HEK293 (cell line): ENCODE results near the gene CSRNP2.
A peak's percentile ranks its signal among the peaks of the same experiment; 100 is the strongest.

Source experiments
- CTCF ChIA-PET: fragments of 350-600 bp; formaldehyde crosslinking; extraction: SDS; loops from one replicate; lab custom pipeline; 2021; ENCODE audit warnings: antibody characterized with exemption; lab: Yijun Ruan, JAX
- POLR2A ChIA-PET: fragments of 300-600 bp; formaldehyde crosslinking; extraction: SDS; loops from one replicate; lab custom pipeline; 2020; ENCODE audit warnings: antibody characterized with exemption, inconsistent platforms; lab: Yijun Ruan, JAX
- H3K27ac ChIP-seq: fragments of 200-500 bp; sonication (Bioruptor generic); 2 replicates; pipeline ENCODE4 v1.5.1; 2014; ENCODE audit warnings: low read depth, low read length, control low read depth, inconsistent platforms; ENCODE audit errors: extremely low read depth
- H3K36me3 ChIP-seq, 2 experiments: fragments of 200-500 bp in 1 of 2; sonication (Bioruptor generic) in 1 of 2; 1 replicate in 1 of 2; 2 replicates in 1 of 2; pipeline ENCODE4 v1.5.1; 2014 to 2017; ENCODE audit warnings: inconsistent platforms in 2 of 2, low read length in 2 of 2; ENCODE audit not compliant: control insufficient read depth in 2 of 2, insufficient read depth in 1 of 2
- H3K4me1 ChIP-seq: fragments of 200-500 bp; sonication (Bioruptor generic); 2 replicates; pipeline ENCODE4 v1.5.1; 2014; ENCODE audit warnings: mild to moderate bottlenecking, low read length, inconsistent platforms; ENCODE audit not compliant: control insufficient read depth, insufficient read depth
- H3K4me3 ChIP-seq: 2 replicates; pipeline ENCODE4 v1.5.1; 2011; ENCODE audit warnings: low read depth, mild to moderate bottlenecking, control low read depth, low read length, moderate library complexity
- H3K9me3 ChIP-seq: fragments of 200-500 bp; sonication (Bioruptor generic); 2 replicates; pipeline ENCODE4 v1.5.1; 2014; ENCODE audit warnings: low read depth, low read length, inconsistent platforms; ENCODE audit not compliant: control insufficient read depth, insufficient read depth
- HIC1 ChIP-seq: fragments of 450-650 bp; formaldehyde crosslinking; IDR thresholded peaks from 2 replicates; pipeline ENCODE4 v1.5.1; 2016; ENCODE audit warnings: missing biosample characterization, missing genetic modification characterization
- MZF1 ChIP-seq: fragments of 450-650 bp; formaldehyde crosslinking; IDR thresholded peaks from 2 replicates; pipeline ENCODE4 v1.5.1; 2017; ENCODE audit warnings: missing biosample characterization, missing genetic modification characterization, borderline replicate concordance
- PBX3 ChIP-seq: sonication (generic); formaldehyde crosslinking; IDR thresholded peaks from 2 replicates; pipeline ENCODE4 v1.8.1; 2022; ENCODE audit warnings: mild to moderate bottlenecking, moderate library complexity, missing genetic modification reagents
- PRDM4 ChIP-seq: fragments of 450-650 bp; formaldehyde crosslinking; IDR thresholded peaks from 2 replicates; pipeline ENCODE4 v1.5.1; 2017; ENCODE audit warnings: missing biosample characterization, missing genetic modification characterization
- SALL2 ChIP-seq: fragments of 450-650 bp; formaldehyde crosslinking; IDR thresholded peaks from 2 replicates; pipeline ENCODE4 v1.5.0; 2017; ENCODE audit warnings: missing biosample characterization, mild to moderate bottlenecking, missing genetic modification characterization, borderline replicate concordance
- ZBTB10 ChIP-seq: fragments of 450-650 bp; formaldehyde crosslinking; IDR thresholded peaks from 2 replicates; pipeline ENCODE4 v1.5.1; 2016; ENCODE audit warnings: missing biosample characterization, missing genetic modification characterization
- ZBTB8A ChIP-seq: fragments of 450-650 bp; formaldehyde crosslinking; IDR thresholded peaks from 2 replicates; pipeline ENCODE4 v1.5.1; 2016; ENCODE audit warnings: missing biosample characterization, missing genetic modification characterization
- ZFP3 ChIP-seq: fragments of 450-650 bp; formaldehyde crosslinking; IDR thresholded peaks from 2 replicates; pipeline ENCODE4 v1.5.1; 2016; ENCODE audit warnings: low read depth, missing biosample characterization, missing genetic modification characterization
- ZFP37 ChIP-seq: fragments of 450-650 bp; formaldehyde crosslinking; IDR thresholded peaks from 2 replicates; pipeline ENCODE4 v1.5.1; 2016; ENCODE audit warnings: missing biosample characterization, missing genetic modification characterization
- ZFP41 ChIP-seq: fragments of 450-650 bp; formaldehyde crosslinking; IDR thresholded peaks from 2 replicates; pipeline ENCODE4 v1.5.1; 2016; ENCODE audit warnings: missing biosample characterization, missing genetic modification characterization, borderline replicate concordance
- ZNF148 ChIP-seq: fragments of 450-650 bp; formaldehyde crosslinking; IDR thresholded peaks from 2 replicates; pipeline ENCODE4 v1.5.0; 2017; ENCODE audit warnings: missing biosample characterization, missing genetic modification characterization, borderline replicate concordance
- ZNF169 ChIP-seq: fragments of 450-650 bp; formaldehyde crosslinking; IDR thresholded peaks from 2 replicates; pipeline ENCODE4 v1.5.1; 2016; ENCODE audit warnings: missing biosample characterization, missing genetic modification characterization
- ZNF239 ChIP-seq: fragments of 450-650 bp; formaldehyde crosslinking; IDR thresholded peaks from 2 replicates; pipeline ENCODE4 v1.5.1; 2016; ENCODE audit warnings: missing biosample characterization, missing genetic modification characterization
- ZNF248 ChIP-seq: fragments of 450-650 bp; formaldehyde crosslinking; IDR thresholded peaks from 2 replicates; pipeline ENCODE4 v1.5.1; 2017; ENCODE audit warnings: missing biosample characterization, missing genetic modification characterization
- ZNF26 ChIP-seq: fragments of 450-650 bp; formaldehyde crosslinking; IDR thresholded peaks from 2 replicates; pipeline ENCODE4 v1.5.1; 2016; ENCODE audit warnings: missing biosample characterization, missing genetic modification characterization
- ZNF302 ChIP-seq: fragments of 450-650 bp; formaldehyde crosslinking; IDR thresholded peaks from 2 replicates; pipeline ENCODE4 v1.5.1; 2016; ENCODE audit warnings: missing biosample characterization, missing genetic modification characterization, low read depth
- ZNF311 ChIP-seq: fragments of 450-650 bp; formaldehyde crosslinking; IDR thresholded peaks from 2 replicates; pipeline ENCODE4 v1.5.1; 2017; ENCODE audit warnings: missing biosample characterization, missing genetic modification characterization, borderline replicate concordance
- ZNF48 ChIP-seq: fragments of 450-650 bp; formaldehyde crosslinking; IDR thresholded peaks from 2 replicates; pipeline ENCODE4 v1.5.1; 2016; ENCODE audit warnings: missing biosample characterization, missing genetic modification characterization
- ZNF501 ChIP-seq: fragments of 450-650 bp; formaldehyde crosslinking; IDR thresholded peaks from 2 replicates; pipeline ENCODE4 v1.5.1; 2016; ENCODE audit warnings: missing biosample characterization, missing genetic modification characterization
- ZNF529 ChIP-seq: fragments of 450-650 bp; formaldehyde crosslinking; IDR thresholded peaks from 2 replicates; pipeline ENCODE4 v1.5.1; 2017; ENCODE audit warnings: missing genetic modification characterization, missing biosample characterization; ENCODE audit not compliant: insufficient replicate concordance
- ZNF560 ChIP-seq: fragments of 450-650 bp; formaldehyde crosslinking; IDR thresholded peaks from 2 replicates; pipeline ENCODE4 v1.5.1; 2017; ENCODE audit warnings: missing biosample characterization, missing genetic modification characterization, borderline replicate concordance
- ZNF585B ChIP-seq: fragments of 450-650 bp; formaldehyde crosslinking; IDR thresholded peaks from 2 replicates; pipeline ENCODE4 v1.5.1; 2016; ENCODE audit warnings: missing biosample characterization, missing genetic modification characterization
- ZNF624 ChIP-seq: fragments of 450-650 bp; formaldehyde crosslinking; IDR thresholded peaks from 2 replicates; pipeline ENCODE4 v1.5.1; 2017; ENCODE audit warnings: missing biosample characterization, missing genetic modification characterization

Gene CSRNP2

GRCh38 chr12:51055060-51055459 is 28.3 kb downstream of the CSRNP2 start:
- Histone ChIP-seq H3K9me3 (no peaks in the 10 kb centered on the region), H3K36me3 (peaks cover 48 to 77% of the 10 kb centered on the region in 2 experiments), H3K27ac (no peak overlapping the region), H3K4me3 (no peak overlapping the region), H3K4me1 (no peaks in the 10 kb centered on the region)
- POLR2A ChIA-PET = no interaction called here
- CTCF ChIA-PET = no interaction called here
- TF ChIP-seq ZNF239 = no peak
- TF ChIP-seq ZFP41 (tag by site-specific recombination) = no peak
- no peak for TF ChIP-seq ZNF501 (tag by site-specific recombination)
- TF ChIP-seq ZNF148 = no peak
- no peak for TF ChIP-seq ZNF585B
- TF ChIP-seq ZNF560 (tag by site-specific recombination) = no peak

GRCh38 chr12:51051787-51052186 is 31.6 kb downstream of the CSRNP2 start:
- Histone ChIP-seq H3K4me3 (no peak overlapping the region), H3K36me3 (peaks cover 31 to 48% of the 10 kb centered on the region in 2 experiments), H3K4me1 (0 out of 2 replicates have a peak, but pooled peaks cover 3% of the 10 kb centered on the region), H3K27ac (no peak overlapping the region), H3K9me3 (no peaks in the 10 kb centered on the region)
- POLR2A ChIA-PET = interaction anchor here (1.2 to 1.9 kb wide), 3 partner anchors 12 to 32 kb away, joined by 4 to 8 read pairs (median 6); partner anchors contain the start of genes CSRNP2 and SLC11A2
- CTCF ChIA-PET = interaction anchor here (0.6 to 2.3 kb wide), 4 partner anchors 10 to 289 kb away, joined by 3 to 7 read pairs (median 4); no protein-coding TSS in a partner anchor
- TF ChIP-seq ZFP3 (no peak), ZNF529 (tag by site-specific recombination) (no peak), SALL2 (tag by site-specific recombination) (no peak), ZFP37 (tag by site-specific recombination) (no peak), ZNF302 (no peak), HIC1 (tag by site-specific recombination) (peak; percentile 57), PBX3 (CRISPR knock-in tag) (no peak), ZNF311 (tag by site-specific recombination) (no peak), ZNF48 (tag by site-specific recombination) (no peak), ZNF26 (tag by site-specific recombination) (no peak), PRDM4 (tag by site-specific recombination) (peak; percentile 70; the same call in 1 of the 2 replicates), ZNF248 (tag by site-specific recombination) (no peak), ZBTB8A (no peak), MZF1 (no peak), ZNF624 (tag by site-specific recombination) (no peak), ZNF169 (tag by site-specific recombination) (no peak), ZBTB10 (tag by site-specific recombination) (no peak)
